Fibroblast of the conjunctiva (primary cell): ENCODE results near the gene CBX8.

Experiments used
- DNase-seq: peaks from one replicate; pipeline ENCODE4 v3.0.0-alpha.2; 2010; ENCODE audit warnings: low read depth

The CBX8 gene

DNA sequence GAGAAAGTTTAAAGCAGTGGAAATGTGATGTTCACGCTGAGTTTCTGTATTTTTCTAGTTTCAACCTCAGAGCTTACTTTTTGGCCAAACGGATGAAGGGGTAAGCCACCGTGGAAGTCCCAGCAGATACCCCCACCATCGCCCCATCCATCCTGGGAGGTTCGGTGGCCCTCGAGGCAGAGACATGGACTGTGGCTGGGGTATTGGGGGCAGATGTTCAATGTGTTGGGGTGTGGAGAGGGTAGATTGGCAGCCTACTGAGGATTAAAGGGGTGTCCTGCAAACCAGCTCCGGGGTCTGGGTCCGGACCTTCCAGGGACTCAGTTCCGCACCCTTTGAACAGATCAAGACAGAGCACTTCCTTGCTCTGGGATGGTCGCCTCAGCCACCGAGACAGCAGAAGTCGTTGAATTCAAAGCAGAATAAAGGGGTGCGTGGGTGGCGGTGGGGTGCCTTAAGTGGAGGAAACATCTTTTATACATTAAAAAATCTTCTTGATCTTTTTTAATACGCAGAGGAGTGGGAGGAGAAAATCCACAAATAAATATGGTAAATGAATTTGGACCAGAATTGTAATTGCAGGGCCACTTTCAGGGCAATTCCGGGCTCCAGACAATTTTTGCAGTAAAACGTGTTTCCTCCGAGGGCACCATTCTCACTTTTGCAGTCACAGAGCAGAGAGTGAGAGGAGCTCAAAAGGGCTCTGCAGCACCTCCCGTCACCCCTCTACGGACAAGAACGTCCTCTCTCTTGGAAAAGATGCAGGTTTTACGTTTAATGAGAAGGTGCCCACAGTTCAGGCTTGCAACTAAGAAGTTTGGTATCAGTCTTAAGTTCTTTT is 8.2 kb upstream of the CBX8 start:
- DNase-seq, result no peak

DNA sequence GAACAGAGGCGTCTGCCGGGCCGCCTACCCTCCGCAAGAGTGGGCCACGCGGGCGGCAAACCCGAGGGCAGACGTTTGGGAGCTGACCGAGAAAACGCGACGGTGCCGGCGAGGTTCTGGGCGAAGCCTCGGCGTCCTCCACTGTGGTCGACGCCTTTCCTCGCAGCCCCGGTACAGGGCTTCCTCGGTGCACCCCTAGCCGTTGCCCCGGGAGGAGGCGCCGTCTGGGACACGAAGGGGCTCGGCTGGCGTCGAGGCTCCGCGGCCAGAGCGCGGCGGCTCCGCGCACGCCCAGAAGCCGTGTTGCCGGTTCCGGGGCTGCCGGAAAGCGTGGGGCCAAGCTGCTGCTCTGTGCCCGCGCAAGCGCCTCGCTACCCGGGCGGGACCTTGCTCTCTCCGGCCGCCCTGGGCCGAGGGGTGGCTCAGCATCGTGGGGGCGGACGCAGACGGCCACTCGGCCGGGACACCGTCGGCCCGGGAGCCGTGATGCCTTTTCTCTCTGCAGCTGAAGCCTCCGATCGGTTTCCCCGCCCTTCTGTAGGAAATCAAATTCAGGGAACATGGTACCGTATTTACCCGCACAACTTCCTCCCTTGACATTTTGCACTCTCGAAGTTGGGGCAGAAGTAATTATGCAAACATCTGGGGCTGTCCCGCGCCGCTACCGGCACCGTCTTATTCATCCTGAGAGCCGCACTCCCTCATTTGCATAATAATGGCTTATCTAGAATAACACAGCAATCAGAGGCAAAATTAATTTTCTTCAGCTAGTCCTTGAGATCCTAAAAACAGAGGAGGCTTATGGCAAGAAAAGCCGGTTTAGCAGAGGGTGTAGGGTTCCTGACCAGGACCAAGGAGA is 7.3 kb upstream of the CBX8 start:
- DNase-seq, result no peak

DNA sequence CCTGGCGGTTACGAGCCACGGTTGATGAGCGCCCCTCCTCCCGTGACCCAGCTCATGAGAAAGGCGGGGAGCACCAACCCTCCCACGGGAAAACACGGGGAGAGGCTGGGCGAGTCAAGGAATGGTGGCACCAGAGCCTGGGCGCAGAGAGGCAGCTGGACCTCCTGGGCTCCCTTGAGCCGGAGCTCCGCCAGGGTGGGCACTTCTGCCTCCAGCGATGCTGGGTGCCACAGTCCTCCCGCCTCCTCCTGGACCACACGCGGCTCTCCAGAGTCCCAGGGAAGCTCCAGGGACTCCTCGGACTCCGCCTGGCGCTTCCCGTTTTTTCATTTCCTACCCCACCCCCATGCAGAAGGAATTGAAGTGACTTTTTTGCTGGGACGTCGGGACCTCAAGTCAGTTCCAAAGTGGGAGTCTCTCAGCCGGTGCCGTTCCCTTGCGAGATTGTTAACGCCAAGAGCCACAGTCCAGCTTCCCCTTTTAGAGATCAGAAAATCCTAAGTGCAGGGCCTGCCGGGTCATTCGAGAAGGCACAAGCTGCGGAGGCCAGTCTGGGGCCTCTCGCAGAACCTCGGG is 6.6 kb upstream of the CBX8 start:
- no peak for DNase-seq

DNA sequence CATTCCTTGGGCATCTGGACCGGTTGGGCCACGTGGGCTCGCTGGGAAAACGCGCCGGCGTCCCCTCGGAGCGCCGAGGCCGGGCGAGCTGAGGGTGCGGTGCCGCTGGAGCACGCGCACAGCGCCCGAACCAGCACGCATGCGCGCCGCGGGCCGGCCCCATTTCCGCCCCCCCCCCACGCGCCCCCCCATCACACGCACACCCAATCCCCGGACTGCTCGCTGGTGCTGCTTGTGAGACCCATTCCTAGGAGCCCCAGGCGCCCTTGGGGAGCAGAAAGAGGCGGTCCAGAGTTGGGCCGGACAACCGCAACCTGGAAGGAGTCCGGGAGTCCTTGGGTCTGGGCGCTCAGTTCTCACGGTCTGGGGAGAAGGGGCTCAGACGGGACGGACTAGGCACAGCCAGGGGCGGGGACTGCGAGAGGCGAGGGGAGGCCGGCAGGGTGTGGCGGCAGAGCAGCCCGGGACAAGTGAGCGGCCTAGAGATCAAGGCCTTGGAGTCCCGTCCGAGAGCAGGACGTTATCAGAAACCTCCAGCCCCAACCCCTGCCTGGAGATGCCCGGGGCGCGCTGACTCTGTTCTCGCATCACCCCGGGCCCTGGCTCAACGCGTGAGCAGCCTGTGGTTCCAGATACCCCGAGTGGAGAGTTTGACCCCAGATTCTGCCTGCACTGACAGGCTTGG is 6.0 kb upstream of the CBX8 start:
- no peak for DNase-seq

DNA sequence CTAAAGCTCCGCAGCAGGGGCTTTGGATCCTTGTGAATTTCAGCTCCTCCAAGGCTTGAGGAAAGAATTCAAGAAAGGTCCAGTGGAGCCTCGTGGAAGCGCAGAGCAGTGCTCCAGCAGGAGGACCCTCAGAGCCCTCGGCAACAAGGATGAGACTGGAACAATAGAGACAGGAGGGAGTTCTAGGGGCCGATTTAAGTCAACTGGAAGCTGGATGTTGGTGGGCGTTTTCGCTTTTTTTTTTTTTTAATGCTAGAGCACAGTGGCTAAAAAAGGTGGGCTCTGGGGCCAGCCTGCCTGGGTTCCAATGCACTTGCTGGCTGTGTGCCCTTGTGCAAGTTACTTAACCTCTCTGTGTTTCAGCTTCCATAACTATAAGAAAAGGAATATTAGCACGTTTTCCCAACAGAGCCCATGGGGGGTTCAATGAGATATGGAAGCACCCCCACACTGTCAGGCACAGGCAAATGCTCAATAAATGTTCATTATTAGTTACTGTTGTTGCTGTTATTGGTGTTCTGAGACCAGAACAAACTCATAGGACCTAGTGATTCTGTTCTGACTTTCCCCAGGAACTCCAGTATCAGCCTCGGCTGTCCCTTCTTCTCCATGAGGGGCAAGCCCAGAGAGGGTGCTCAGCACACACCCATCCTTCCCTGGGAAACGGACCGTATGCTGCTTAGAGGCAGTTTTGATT is 5.3 kb upstream of the CBX8 start:
- no peak for DNase-seq

DNA sequence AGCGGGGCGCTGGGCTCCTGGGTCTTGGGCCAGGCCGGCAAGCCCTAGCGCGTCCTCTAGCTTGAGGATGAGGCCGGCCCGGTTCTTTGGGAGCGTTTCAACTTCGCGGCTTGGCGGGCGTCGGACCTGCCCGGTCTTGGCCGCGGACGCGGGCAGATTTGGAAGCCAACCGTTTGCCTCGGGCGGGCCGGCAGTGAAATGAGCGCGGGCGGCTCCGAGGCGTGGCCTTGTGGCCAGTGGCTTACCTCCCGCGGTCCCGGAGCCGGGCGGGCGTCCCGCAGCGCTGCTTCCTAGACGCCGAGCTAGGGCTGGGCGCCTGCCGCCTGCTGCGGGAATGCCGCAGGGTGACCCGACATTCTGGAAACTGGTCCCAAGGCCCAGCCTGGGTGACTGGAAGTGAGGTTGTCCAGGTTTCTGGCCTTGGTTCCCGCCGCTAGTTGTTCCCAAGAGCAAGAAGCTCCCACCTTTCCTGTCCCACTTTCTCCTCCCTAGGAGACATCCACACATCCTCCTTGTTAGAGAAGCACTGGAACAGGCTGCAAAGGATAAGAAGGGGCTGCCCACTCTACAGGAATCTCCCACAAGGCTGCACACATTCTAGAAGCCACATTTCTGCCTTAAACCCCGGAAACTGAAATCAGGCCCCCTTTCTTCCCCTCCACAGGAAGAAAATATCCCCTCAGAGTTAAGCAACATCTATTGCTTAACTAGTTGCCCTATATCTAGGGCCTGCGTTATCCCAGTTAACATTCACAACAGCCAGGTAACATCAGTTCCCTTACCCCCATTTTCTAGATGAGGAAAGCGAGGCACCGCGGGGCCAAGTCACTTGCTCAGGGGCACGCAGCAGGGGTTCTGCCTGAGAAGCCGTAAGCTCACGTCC is 4.5 kb upstream of the CBX8 start:
- DNase-seq, result no peak

DNA sequence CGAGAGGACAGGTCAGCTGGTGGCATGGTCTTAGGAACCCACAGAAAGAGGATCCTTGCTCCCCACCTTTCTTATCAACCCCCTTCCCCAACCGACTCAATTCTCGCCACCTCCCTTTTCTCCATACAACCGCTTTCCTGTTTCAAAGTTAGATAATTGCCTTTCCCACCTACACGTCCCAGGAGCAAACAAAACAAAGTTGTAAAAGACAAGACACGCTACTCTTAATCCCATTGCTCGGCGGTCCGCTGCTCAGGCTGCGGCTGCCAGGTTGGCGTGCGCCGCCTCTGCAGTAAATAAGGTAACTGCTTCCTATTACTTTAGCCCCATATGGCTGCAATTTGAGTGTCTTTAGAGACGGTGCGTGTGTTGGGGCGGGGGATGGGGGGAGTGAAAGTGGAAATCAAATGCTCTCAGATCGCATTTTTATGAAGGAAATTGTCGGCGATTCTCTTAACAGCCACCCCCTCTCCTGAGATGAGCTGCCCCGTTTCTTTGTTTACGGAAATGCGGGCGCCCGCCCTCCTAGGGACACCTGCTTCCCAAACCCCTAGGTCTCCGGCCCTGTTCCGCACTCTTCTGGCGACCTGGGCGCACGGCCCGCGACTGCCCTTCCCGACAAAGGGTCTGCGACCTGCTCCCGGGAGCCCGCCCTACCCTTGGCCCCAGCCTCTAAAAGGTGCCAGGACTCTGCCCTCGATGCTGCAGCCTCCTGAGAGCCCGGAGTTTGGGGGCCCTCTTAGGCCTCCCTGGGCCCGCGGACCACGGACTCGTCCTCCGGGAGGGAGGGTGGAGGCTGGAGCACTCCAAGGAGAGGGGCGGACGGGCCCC is 3.7 kb upstream of the CBX8 start:
- DNase-seq, result no peak

DNA sequence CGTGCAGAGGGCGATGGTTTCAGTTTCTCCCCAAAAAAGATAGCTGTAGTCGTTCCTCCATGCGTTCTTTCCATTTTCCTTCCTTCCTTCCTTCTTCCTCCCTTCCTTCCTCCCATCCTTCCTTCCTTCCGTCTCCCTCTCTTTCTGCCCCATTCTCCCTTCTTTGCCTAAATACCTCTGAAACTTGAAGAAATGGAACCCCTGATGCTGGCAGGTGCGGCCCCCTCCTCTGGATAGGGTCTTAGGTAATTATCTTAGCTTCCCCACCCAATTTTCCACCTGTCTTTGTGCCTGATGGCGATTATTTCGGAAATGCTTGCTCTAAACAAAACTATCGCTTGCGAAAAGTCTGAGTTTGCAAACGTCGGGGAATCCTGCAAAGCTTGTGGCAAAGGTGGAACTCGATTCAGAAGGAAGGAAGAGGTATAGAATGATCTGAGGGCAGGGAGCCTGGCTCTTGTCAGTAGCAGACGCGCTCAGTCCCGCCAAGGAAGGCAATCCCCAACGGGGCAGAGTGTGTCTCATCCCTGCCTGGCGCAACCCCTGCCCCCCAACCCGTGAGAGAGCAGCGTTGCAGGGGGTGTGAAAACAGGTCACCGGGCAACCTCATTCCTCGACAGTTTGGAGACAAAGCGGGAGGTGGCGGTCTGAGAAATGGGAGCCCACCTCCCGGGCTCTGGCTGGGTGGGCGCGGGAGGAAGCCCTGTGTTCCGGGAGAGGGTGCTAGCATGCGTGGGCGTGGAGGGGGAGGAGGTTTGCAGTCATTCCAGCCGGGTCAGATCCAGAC is 2.9 kb upstream of the CBX8 start:
- no peak for DNase-seq

DNA sequence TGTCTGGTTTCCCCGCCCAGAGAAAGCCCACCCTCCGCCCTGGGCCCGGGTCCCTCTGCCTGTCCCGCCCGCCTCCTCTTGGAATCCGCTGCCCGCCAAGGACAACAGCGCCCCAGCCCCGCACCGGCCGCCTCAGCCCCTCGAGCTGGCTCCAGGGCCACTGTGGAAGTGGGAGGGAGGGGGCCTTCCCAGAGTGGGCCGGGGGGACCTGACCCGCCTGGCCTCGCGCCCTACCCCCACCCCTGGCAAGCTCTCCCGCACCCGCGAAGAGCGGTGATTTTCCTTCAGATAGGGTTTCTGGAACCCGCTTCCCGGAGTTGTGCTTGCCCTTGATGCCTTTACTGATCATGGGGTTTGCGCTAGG is 2.3 kb upstream of the CBX8 start:
- DNase-seq, result no peak

DNA sequence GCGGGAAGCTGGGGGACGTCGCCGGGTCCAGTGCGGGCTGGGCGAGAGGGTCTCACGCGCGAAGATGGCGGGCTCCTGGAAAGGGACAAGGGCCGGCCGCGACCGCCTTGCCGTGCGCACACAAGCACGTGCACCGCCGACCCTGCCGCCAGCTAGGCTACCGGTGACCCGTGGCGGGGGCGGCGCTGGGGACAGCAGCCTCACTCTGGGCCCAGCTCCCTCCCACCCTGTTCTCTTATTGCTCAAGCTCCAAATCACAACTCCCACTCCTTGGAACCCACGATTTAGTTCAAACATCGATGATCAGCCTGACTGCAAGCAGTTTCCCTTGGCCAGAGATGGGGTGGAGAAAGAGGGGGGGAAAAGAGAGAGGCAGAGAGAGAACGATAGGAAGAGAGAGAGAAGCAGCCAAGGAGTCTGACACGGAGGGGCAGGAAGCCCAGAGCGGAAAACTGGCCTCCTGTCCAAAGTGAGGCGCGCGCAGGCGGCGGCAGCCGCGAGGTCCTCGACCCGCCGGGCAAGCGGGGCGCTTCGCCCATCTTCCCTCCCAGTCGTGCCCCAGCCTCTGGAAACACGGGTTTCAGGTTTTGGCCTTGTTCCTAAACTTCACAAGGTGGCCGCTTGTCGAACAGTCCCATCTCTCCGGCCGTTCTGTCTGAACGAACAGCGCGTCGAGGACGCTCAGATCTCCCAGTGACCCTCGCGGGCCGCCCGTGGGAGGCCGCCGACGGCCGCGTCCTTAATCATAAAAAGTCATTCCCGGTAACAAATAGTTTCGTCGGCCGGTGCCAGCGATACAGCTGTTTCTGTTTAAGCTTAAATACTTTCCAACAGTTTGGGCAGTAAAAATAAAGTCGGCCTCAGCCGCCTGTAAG is 1.7 kb upstream of the CBX8 start:
- DNase-seq, result no peak

DNA sequence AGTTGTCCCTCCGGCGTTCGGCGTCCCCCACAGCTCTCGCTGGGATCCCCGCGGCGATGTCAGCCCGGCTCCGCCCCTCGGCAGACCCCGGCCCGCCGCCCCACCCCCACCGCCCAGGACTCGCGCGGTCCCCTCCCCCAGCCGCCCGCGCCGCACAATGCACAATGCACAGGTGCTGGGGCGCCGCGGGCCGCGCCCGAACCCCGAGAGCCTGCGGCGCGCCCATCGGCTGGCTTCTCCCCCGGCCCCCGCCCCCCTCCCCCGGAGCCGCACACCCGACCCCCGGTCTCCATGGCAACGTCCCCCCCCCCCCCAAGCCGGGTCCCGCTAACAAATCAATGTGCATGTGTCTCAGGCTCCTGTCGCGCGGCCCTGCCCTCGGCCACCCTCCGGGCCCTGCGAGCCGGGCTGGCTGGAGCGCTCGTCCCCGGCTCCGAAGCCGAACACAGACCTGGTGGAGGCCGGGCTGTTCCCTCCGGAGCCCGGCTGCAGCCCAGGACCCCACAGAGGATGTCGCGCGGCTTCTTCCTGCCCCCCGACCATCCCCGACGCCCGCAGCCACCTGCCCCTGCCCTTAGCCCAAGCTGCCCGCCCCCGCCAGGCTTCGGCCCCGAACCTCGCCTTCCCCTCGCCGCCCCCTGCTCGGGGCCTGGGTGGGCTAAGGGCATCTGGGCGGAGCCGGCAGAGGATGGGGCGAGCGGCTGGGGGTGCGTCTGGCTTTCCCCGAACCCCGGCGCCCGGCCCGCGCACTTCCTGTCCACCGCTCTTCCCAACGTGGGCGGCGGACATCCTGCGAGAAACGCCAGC is 818 bp upstream of the CBX8 start:
- DNase-seq, result no peak

DNA sequence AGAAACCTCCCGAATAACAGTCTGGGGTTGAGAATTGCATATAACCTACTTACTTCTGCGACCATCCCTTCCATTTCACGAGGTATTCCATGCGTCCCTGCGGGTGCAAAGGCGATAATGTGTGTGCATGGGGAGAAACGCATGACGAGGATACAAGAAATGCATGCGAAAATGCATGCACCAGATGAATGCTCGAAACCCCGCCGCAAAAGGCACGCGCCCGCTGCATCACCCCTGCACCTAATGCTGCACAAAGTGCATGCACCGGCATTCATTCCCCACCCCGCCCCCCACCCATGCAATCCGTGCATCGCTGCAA is 474 bp downstream of the CBX8 start:
- no peak for DNase-seq

DNA sequence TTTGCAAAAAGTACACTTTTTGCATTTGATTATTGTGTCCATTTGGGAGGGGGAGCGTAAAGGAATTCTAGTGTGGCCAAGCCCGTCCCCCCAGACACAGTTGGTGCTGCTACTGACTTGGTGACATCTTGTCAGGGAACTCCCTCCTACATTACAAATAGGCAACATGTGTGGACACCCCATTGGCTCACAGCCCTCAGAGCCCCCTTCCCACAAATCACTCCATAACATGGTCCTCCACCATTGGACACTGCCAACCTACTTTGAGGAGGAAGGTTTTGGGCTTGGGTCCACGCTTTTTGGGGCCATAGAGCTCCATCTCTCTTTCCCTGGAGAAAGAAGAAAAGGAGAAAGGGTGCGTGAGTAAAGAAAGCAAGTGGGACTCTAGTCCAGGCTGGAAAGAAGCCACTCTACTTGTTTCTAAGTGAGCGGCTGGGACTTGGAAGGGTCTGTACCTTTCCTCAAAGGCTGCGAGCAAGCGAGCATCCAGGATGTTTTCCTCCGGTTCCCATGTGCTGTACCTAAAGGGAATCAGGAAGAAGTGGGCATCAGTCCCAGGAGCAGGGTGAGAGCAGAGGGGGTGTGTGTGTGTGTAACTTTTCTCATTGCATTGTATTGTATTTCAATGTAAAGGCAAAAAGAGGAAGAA is 958 bp downstream of the CBX8 start:
- DNase-seq, result no peak

DNA sequence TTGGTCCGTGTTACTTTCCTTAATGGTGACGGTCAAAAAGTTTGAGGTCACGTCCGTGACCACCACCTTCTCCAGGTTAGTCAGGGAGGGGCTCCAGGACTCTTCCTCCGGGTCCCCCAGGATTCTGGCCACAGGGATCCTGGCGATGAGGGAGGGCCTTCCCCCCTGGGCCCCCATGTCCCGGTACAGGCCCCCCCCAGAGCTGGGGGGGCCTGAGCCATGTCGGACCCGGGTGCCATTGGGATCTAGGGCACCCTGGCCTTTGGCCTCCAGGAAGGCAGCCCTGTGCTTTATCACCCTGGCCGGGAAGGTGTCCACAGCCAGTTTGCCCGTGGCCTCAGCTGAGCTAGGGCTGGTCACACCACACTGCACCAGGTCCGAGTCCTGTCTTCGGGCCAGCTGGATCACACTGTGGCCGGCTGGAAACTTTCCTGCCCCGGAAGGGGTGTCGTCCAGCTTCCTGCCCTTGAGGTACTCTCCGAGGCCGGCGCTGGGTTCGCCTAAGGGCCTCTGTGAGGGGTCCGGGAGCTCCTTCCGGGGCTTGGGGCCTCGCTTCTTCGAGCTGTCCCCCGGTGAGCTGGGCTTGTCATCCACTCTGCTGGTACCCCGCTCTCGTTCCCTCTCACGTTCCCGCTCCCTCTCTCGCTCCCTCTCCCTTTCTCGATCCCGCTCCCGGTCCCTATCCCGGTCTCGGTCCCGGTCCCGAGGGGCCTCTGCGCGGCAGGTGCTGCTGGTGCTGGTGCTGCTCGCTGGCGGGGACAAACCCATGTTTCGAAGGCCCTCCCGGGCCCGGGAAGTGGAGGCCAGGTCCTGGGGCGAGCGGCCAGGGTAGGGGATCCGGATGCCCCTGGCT is 2.0 kb downstream of the CBX8 start:
- DNase-seq, result no peak

DNA sequence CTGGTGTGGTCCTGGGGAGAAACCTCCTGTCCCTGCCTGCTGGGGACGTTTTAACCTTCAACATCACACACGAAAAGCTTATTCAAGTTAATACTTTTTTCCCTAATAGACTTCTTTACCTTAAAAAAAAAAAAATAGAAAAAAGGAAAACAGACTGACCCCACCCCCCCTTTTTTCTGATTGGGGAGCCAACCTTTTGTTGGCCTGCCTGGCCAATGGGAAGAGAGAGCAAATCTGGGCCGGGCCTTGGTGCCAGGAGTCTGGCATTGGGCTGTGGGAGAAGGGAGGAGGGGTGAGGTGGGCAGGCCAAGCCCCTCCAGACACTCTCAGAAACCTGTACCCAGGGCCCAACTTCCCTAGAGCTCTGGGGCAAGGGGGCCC is 3.0 kb downstream of the CBX8 start:
- DNase-seq, result no peak
